ENCODE data around the gene TBX10.
"Not testable (repeated sequence)": the region's sequence is repeated elsewhere in the genome, so short reads cannot be mapped to it uniquely, and the experiment has no call there.

The TBX10 gene

DNA sequence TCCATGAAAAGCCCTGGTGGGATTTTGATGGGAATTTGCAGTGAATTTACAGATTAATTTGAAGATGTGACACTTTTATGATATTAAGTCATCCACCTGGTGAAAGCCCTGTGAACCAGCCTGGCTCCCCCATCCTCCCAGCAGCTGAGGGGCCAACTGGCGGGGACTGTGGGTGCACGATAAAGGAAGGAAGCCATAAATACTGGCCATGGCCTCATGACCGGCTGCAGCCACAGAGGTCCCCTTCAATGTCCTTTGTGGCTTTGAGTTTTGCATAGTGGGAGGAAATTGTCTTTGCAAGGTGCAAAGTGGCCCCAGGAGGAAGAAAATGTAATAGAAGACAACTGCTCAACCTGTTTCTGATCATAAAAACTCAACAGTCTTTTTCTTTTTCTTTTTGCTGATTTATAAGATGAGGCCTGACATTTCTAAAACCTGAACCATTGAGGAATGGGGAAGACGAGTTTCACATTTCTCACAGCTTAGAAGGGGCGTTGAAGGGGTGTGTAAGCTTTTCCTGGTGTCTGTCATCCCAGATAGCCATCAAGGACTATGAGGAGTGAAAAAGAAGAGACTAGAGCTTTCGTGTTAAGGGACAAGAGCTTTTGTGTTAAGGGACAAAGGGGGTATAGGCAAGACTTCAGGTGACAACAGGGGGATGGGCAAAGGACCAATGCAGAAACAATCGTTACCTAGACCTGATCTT, 39.1 kb downstream of the TBX10 start:
- no peak overlapping the region for H3K27ac ChIP-seq
- TF ChIP-seq, protein P1, sequence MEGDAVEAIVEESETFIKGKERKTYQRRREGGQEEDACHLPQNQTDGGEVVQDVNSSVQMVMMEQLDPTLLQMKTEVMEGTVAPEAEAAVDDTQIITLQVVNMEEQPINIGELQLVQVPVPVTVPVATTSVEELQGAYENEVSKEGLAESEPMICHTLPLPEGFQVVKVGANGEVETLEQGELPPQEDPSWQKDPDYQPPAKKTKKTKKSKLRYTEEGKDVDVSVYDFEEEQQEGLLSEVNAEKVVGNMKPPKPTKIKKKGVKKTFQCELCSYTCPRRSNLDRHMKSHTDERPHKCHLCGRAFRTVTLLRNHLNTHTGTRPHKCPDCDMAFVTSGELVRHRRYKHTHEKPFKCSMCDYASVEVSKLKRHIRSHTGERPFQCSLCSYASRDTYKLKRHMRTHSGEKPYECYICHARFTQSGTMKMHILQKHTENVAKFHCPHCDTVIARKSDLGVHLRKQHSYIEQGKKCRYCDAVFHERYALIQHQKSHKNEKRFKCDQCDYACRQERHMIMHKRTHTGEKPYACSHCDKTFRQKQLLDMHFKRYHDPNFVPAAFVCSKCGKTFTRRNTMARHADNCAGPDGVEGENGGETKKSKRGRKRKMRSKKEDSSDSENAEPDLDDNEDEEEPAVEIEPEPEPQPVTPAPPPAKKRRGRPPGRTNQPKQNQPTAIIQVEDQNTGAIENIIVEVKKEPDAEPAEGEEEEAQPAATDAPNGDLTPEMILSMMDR (conservative IDR thresholded peaks at IDR 0.05), result no peak

DNA sequence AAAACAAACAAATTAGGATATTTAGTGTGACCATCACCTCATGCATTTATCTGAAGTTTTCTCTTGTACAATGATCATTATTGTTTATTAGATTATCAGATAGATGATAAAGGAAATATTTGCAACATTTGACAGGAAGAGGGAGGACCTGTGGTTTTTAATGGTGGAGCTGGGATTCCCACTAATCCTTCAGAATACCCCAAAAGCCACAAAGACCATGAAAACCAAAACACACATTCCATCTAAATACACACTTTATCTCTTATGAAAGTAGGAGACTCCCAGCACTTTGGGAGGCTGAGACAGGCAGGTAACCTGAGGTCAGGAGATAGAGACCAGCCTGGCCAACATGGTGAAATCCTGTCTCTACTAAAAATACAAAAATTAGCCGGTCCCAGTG, 40.4 kb downstream of the TBX10 start:
- no peak overlapping the region for H3K27ac ChIP-seq

DNA sequence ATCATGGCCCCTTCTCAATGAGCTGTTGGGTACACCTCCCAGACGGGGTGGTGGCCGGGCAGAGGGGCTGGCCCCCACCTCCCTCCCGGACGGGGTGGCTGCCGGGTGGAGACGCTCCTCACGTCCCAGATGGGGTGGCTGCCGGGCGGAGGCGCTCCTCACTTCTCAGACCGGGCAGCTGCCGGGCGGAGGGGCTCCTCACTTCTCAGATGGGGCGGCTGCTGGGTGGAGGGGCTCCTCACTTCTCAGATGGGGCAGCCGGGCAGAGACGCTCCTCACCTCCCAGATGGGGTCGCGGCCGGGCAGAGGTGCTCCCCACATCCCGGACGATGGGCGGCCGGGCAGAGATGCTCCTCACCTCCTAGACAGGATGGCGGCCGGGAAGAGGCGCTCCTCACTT, 41.6 kb downstream of the TBX10 start:
- not testable (repeated sequence) for H3K27ac ChIP-seq

More for the DNA sequence above, 40.4 kb downstream of the TBX10 start:
- TF ChIP-seq, protein P1 (conservative IDR thresholded peaks at IDR 0.05), result no peak

DNA sequence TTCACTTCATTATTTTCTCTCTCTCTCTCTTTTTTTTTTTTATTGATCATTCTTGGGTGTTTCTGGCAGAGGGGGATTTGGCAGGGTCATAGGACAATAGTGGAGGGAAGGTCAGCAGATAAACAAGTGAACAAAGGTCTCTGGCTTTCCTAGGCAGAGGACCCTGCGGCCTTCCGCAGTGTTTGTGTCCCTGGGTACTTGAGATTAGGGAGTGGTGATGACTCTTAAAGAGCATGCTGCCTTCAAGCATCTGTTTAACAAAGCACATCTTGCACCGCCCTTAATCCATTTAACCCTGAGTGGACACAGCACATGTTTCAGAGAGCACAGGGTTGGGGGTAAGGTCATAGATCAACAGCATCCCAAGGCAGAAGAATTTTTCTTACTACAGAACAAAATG, 42.1 kb downstream of the TBX10 start:
- not testable (repeated sequence) for H3K27ac ChIP-seq

DNA sequence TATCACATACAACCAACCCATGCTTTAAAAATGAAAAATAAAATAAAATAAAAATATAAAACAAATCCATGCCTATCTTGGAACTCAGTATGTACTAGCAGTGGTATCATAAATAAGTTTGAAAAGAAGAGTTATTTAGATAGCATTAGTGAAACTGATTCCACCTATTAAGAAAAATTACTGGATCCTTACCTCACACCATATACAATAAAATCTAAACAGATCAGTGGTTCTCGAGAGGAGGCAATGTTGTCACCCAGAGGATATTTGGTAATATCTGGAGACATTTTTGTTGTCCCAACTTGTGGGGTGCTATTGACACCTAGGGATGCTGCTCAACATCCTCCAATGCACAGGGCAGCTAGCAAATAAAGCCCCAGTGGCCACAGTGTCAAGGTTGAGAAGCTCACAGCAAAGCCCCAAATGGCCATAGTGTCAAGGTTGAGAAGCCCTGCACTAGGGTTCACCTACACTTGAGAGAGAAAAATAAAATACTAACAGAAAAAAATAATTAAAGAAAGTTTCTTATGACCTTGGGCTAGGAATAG, 42.7 kb downstream of the TBX10 start:
- H3K27ac ChIP-seq, result no peak overlapping the region
- TF ChIP-seq, protein P1 (conservative IDR thresholded peaks at IDR 0.05), result no peak

DNA sequence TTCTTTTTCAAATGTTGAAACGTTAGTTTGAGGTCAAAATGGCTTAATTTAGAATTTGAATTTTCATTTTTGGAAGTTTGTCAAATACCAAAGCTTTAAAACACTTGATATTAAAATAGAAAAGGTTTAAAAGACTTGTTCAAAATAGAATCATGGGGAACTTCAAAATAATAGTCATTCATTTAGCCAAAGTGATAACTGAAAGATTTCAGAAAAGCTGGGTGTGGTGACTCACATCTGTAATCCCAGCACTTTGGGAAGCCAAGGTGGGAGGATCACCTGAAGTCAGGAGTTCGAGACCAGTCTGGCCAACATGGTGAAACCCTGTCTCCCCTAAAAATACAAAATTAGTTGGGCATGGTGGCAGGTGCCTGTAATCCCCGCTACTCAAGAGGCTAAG, 45.1 kb downstream of the TBX10 start:
- H3K27ac ChIP-seq, result no peak overlapping the region
- TF ChIP-seq, protein P1 (conservative IDR thresholded peaks at IDR 0.05), result no peak

DNA sequence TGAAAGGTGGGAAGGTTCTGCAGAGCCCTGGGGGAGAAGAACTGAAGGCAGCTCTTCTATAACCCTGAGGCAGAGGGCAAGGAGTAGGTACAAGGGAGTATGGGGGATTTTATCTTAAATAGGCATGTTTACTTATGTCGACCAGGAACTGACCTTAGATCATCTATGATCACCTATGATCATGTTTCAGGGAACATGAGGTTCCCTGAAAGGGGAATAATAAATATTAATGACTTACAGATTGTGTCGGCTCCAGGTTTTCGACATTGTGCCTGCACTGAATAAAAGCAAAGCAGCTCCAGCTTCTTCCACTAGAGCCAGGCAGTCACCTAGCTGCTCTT, 46.0 kb downstream of the TBX10 start:
- TF ChIP-seq, protein P1 (conservative IDR thresholded peaks at IDR 0.05), result no peak
- no peak overlapping the region for H3K27ac ChIP-seq

DNA sequence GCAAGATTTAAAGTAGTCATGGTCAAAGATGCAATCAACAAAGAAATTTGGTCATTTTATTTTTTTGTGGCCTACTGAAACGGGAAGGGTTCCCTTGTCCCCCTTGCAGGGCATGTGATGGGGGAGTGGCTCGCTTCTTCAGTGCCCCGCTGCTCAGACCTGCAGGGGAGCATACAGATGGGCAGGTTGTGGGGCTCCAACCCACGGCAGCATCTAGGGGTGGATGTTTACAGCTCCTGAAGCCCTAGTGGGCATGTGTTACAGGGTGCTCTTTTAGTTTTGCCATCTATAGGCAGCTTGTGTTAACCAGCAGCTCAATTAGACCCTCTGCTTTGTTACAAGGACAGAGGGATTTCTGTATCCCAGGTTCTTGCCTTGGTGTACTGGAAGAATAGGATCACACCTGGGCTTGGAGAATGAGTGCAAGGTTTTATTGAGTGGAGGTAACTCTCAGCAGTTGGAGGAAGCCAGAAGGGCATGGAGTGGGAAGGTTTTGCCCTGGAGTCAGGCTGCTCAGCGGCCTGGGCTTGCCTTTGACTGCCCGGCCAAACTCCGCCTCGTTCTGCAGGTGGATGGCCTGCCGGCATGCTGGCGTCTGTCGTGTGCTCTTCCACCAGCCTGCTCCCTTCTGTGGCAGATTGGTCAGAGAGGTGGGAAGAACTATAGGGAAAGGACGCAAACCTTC, 46.5 kb downstream of the TBX10 start:
- no peak overlapping the region for H3K27ac ChIP-seq
- TF ChIP-seq, protein P1 (conservative IDR thresholded peaks at IDR 0.05), result no peak

DNA sequence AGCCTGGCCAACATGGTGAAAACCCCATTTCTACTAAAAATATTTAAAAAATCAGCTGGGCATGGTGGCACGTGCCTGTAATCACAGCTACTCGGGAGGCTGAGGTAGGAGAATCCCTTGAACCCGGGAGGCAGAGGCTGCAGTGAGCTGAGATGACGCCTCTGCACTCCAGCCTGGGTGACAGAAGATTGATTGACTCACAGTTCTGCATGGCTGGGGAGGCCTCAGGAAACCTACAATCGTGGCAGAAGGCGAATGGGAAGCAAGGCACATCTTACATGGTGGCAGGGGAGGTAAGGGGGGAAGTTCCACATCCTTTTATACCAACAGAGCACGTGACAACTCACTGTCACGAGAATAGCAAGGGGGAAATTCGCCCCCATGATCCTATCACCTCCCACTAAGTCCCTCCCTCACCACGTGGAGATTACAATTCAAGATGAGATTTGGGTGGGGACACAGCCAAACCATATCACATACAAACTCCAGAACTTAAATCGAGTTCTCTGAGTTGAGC, 50.6 kb downstream of the TBX10 start:
- not testable (repeated sequence) for H3K27ac ChIP-seq
